ENCODE data around the gene FAM120AOS. TPM values are rescaled to one million over a fixed set of nuclear protein-coding genes. Genes with fewer than 3 reads are reported as not detected.

The FAM120AOS gene
- total RNA-seq, 1 experiment from 2014 or later, result 27.8 TPM

DNA sequence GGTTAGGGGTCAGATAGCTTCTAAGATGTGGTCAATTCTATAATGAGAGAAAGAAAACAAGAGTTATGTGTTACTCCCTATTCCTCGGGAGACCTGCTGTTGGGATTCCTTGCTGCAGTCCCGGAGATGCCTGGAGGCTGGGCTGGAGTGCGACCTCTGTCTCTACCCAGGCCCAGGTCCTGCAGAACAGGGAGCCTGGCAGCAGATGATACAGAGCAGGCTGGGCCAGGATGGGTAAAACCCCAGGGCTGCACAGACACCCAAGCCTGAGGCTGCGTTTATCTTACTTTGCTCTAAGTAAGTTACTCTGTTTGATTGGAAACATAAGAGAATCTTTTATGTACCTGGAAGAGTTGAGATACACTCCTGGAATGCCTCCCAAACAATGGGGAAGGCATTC, 26.9 kb upstream of the FAM120AOS start:
- H4K20me1 ChIP-seq (ENCODE audit: insufficient read depth), result no peaks in the 10 kb centered on the region
- H3K9me2 ChIP-seq (ENCODE audit: insufficient read depth), result no peaks in the 10 kb centered on the region
- no peak overlapping the region for H3K4me2 ChIP-seq
- peaks cover 11% of the 10 kb centered on the region; the same call in 1 of the 2 replicates for H3K36me3 ChIP-seq (ENCODE audit: low read depth)
- H3K9me3 ChIP-seq (ENCODE audit: insufficient read depth, low read depth), result no peaks in the 10 kb centered on the region
- no peaks in the 10 kb centered on the region; the same call in 1 of the 2 replicates for H3F3A ChIP-seq (ENCODE audit: insufficient read depth, low read depth)
- DNase-seq, result no peak
- no TSS peak for BruUV-seq (replicated peaks)
- no peak overlapping the region for H2AFZ ChIP-seq
- no peak overlapping the region for H3K4me3 ChIP-seq
- H3K27ac ChIP-seq, result no peak overlapping the region
- no peaks in the 10 kb centered on the region for H3K4me1 ChIP-seq (replicated peaks; ENCODE audit: insufficient read depth)
- ChIA-PET CTCF (no interaction called here), POLR2A (ENCODE audit: unreplicated experiment) (no interaction called here)
- H3K27me3 ChIP-seq (ENCODE audit: insufficient read depth, low read depth), result no peaks in the 10 kb centered on the region
- H3K79me2 ChIP-seq (ENCODE audit: low read depth), result peaks cover 70% of the 10 kb centered on the region
- no peak for TF ChIP-seq EZH2 (IDR thresholded peaks at IDR 0.05; ENCODE audit: low read depth)
- TF ChIP-seq, protein P1, sequence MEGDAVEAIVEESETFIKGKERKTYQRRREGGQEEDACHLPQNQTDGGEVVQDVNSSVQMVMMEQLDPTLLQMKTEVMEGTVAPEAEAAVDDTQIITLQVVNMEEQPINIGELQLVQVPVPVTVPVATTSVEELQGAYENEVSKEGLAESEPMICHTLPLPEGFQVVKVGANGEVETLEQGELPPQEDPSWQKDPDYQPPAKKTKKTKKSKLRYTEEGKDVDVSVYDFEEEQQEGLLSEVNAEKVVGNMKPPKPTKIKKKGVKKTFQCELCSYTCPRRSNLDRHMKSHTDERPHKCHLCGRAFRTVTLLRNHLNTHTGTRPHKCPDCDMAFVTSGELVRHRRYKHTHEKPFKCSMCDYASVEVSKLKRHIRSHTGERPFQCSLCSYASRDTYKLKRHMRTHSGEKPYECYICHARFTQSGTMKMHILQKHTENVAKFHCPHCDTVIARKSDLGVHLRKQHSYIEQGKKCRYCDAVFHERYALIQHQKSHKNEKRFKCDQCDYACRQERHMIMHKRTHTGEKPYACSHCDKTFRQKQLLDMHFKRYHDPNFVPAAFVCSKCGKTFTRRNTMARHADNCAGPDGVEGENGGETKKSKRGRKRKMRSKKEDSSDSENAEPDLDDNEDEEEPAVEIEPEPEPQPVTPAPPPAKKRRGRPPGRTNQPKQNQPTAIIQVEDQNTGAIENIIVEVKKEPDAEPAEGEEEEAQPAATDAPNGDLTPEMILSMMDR (conservative IDR thresholded peaks at IDR 0.05), result no peak
- intact Hi-C loops (cut with micrococcal nuclease; ENCODE audit: unreplicated experiment), result no loop called here

DNA sequence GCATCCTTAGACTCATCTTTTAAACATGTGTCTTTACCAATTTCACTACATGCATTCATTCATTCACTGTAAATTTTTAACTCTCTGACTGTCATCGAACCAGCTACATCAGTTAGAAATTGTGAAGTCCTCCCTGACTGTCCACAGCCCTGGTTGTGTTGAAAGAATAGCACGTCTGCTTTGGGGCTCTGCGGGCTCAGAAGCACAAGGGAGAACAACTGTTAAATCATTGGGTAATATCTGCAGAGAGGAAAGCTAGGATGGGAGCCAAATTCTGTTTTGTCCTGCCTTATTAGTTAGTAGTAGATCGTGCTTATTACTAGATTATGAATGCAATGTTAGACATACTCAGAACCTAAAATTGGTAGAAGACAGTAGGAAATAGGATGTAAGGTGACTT, 26.3 kb upstream of the FAM120AOS start:
- TF ChIP-seq, protein P1 (conservative IDR thresholded peaks at IDR 0.05), result no peak
- TF ChIP-seq EZH2 (IDR thresholded peaks at IDR 0.05; ENCODE audit: low read depth), result no peak
- H2AFZ ChIP-seq, result no peak overlapping the region
- no peak for DNase-seq
- no peaks in the 10 kb centered on the region for H3K27me3 ChIP-seq (ENCODE audit: insufficient read depth, low read depth)
- ChIA-PET POLR2A (ENCODE audit: unreplicated experiment) (no interaction called here), CTCF (no interaction called here)
- H3K36me3 ChIP-seq (ENCODE audit: low read depth), result peaks cover 14% of the 10 kb centered on the region; the same call in 1 of the 2 replicates
- no peak overlapping the region for H3K27ac ChIP-seq
- intact Hi-C loops (cut with micrococcal nuclease; ENCODE audit: unreplicated experiment), result no loop called here
- no peaks in the 10 kb centered on the region; the same call in 1 of the 2 replicates for H3F3A ChIP-seq (ENCODE audit: insufficient read depth, low read depth)
- BruUV-seq (replicated peaks), result no TSS peak
- no peak overlapping the region for H3K4me2 ChIP-seq
- H3K4me1 ChIP-seq (replicated peaks; ENCODE audit: insufficient read depth), result no peaks in the 10 kb centered on the region
- H4K20me1 ChIP-seq (ENCODE audit: insufficient read depth), result no peaks in the 10 kb centered on the region
- H3K9me3 ChIP-seq (ENCODE audit: insufficient read depth, low read depth), result no peaks in the 10 kb centered on the region
- no peak overlapping the region for H3K4me3 ChIP-seq
- no peaks in the 10 kb centered on the region for H3K9me2 ChIP-seq (ENCODE audit: insufficient read depth)
- peaks cover 70% of the 10 kb centered on the region for H3K79me2 ChIP-seq (ENCODE audit: low read depth)

DNA sequence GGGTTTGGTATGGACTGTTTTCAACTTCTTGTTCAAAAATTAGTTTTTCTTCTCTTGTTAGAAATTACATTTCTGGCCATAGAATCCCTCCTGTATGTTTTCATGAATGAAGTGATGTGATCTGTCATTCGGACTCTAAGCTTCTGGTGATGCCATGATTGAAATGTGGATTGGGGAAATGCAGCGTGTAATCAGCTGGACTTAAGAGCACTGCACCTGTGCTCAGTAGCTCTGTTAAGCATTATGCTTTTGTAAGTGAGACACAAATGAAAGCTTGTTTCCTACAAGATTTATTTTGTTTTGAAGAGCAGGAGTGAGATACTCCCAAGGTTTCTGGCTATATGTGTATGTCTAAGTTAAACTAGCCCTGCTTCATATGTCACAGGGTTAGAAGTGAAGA, 24.0 kb upstream of the FAM120AOS start:
- intact Hi-C loops (cut with micrococcal nuclease; ENCODE audit: unreplicated experiment), result no loop called here
- no TSS peak for BruUV-seq (replicated peaks)
- Histone ChIP-seq H3K4me1 (replicated peaks; ENCODE audit: insufficient read depth) (peaks cover 15% of the 10 kb centered on the region), H3K27ac (no peak overlapping the region), H4K20me1 (ENCODE audit: insufficient read depth) (no peaks in the 10 kb centered on the region), H3K36me3 (ENCODE audit: low read depth) (peaks cover 25% of the 10 kb centered on the region; the same call in 1 of the 2 replicates), H3F3A (ENCODE audit: insufficient read depth, low read depth) (peaks cover 18% of the 10 kb centered on the region), H3K9me2 (ENCODE audit: insufficient read depth) (no peaks in the 10 kb centered on the region), H3K9me3 (ENCODE audit: insufficient read depth, low read depth) (no peaks in the 10 kb centered on the region), H3K4me3 (no peak overlapping the region), H3K79me2 (ENCODE audit: low read depth) (peaks cover 82% of the 10 kb centered on the region), H3K27me3 (ENCODE audit: insufficient read depth, low read depth) (no peaks in the 10 kb centered on the region), H3K4me2 (no peak overlapping the region), H2AFZ (no peak overlapping the region)
- TF ChIP-seq, protein P1 (conservative IDR thresholded peaks at IDR 0.05), result no peak
- no peak for TF ChIP-seq EZH2 (IDR thresholded peaks at IDR 0.05; ENCODE audit: low read depth)
- POLR2A ChIA-PET (ENCODE audit: unreplicated experiment), result interaction anchor here (0.7 kb wide), 1 partner anchor 342 kb away, joined by 4 read pairs; no protein-coding TSS in a partner anchor
- DNase-seq, result no peak
- CTCF ChIA-PET, result interaction anchor here (0.5 kb wide), 1 partner anchor 259 kb away, joined by 3 read pairs; no protein-coding TSS in a partner anchor
